ENCODE results near the gene NIPAL4. TPM values are rescaled to one million over a fixed set of nuclear protein-coding genes. Genes with fewer than 3 reads are reported as not detected.
"Not testable (repeated sequence)": the region's sequence is repeated elsewhere in the genome, so short reads cannot be mapped to it uniquely, and the experiment has no call there.

NIPAL4 gene
- 1 to 10 TPM in 1 of 4 donors, under 1 TPM in 2, not detected in 1; 0.63 to 1.2 (median 0.84) TPM for total RNA-seq

- ATAC-seq (ENCODE audit: low FRiP score) (peak; percentile 43), DNase-seq (ENCODE audit: low spot score) (no peak)
- TF ChIP-seq CTCF (IDR thresholded peaks at IDR 0.05), result no peak
These were observed at the start of gene NIPAL4 for GRCh38 chr5:157459715-157460599. Gene NIPAL4 (plus strand): TSS chr5:157460213. CDS start chr5:157460321, 108 bp downstream.

- DNase-seq (ENCODE audit: low spot score) (no peak), ATAC-seq (ENCODE audit: low FRiP score) (no peak)
- no peak for TF ChIP-seq CTCF (IDR thresholded peaks at IDR 0.05)
These were observed 44.2 kb upstream of the NIPAL4 start for GRCh38 chr5:157415838-157416237.

GRCh38 chr5:157419521-157419920 lies 40.5 kb upstream of the NIPAL4 start:
- ATAC-seq (ENCODE audit: low FRiP score); DNase-seq (ENCODE audit: low spot score): not testable (repeated sequence)

- not testable (repeated sequence) for DNase-seq (ENCODE audit: low spot score)
These were observed 30.1 kb upstream of the NIPAL4 start for GRCh38 chr5:157429920-157430319.

GRCh38 chr5:157431544-157432200 lies 28.3 kb upstream of the NIPAL4 start:
- ATAC-seq (ENCODE audit: low FRiP score) (peak; percentile 86), DNase-seq (ENCODE audit: low spot score) (no peak)
- peak in 1 of 3 donors; percentile 11 for TF ChIP-seq CTCF (IDR thresholded peaks at IDR 0.05)

More at GRCh38 chr5:157429920-157430319, 30.1 kb upstream of the NIPAL4 start:
- not testable (repeated sequence) for ATAC-seq (ENCODE audit: low FRiP score)

- DNase-seq (ENCODE audit: low spot score) (no peak), ATAC-seq (ENCODE audit: low FRiP score) (no peak)
- no peak for TF ChIP-seq CTCF (IDR thresholded peaks at IDR 0.05)
These were observed 25.9 kb upstream of the NIPAL4 start for GRCh38 chr5:157434096-157434495.

- ATAC-seq (ENCODE audit: low FRiP score), result no peak
- no peak for TF ChIP-seq CTCF (IDR thresholded peaks at IDR 0.05)
- DNase-seq (ENCODE audit: low spot score), result no peak
These were observed 16.9 kb upstream of the NIPAL4 start for GRCh38 chr5:157443041-157443549.
